SK-N-SH (cell line): ENCODE measurements around the gene TMEM131L. TPM values are rescaled to one million over a fixed set of nuclear protein-coding genes. Genes with fewer than 3 reads are reported as not detected.

Experiments
- CTCF ChIA-PET: fragments of 300-600, 350-600 bp; formaldehyde crosslinking; extraction: SDS; loops from one replicate; lab custom pipeline; 2021; lab: Yijun Ruan, JAX
- POLR2A ChIA-PET: fragments of 350-600 bp; sonication (Branson Sonifier 250); formaldehyde crosslinking; extraction: SDS; loops from one replicate; lab custom pipeline; 2020; ENCODE audit warnings: antibody characterized with exemption, inconsistent platforms; lab: Yijun Ruan, JAX
- DNase-seq: peaks from one replicate; pipeline ENCODE4 v3.0.0; 2012
- H2AFZ ChIP-seq: fragments of 200-600 bp; sonication (generic); 2 replicates; pipeline ENCODE4 v1.8.1; 2016; ENCODE audit warnings: antibody characterized with exemption, mild to moderate bottlenecking, low read depth
- H3F3A ChIP-seq: fragments of 200-600 bp; sonication (generic); replicated peaks from 2 replicates; pipeline ENCODE3; 2016; ENCODE audit warnings: antibody characterized with exemption, mild to moderate bottlenecking; ENCODE audit not compliant: insufficient read depth
- H3K27ac ChIP-seq, 2 experiments: fragments of 200-500 bp in 1 of 2; fragments of 200-600 bp in 1 of 2; sonication (Bioruptor generic) in 1 of 2; sonication (generic), shearing (Covaris generic) in 1 of 2; 2 replicates each; pipeline versions ENCODE4 v1.5.1 to v1.6.1; 2014 to 2016; ENCODE audit warnings: low read depth in 2 of 2, inconsistent platforms in 1 of 2, low read length in 1 of 2, mild to moderate bottlenecking in 1 of 2, mixed read lengths in 1 of 2
- H3K27me3 ChIP-seq: fragments of 200-600 bp; sonication (generic), shearing (Covaris generic); 2 replicates; pipeline ENCODE4 v1.6.1; 2016; ENCODE audit warnings: mixed run types; ENCODE audit not compliant: insufficient read depth
- H3K36me3 ChIP-seq, 2 experiments: fragments of 200-500 bp in 1 of 2; fragments of 200-600 bp in 1 of 2; sonication (Bioruptor generic) in 1 of 2; sonication (generic) in 1 of 2; replicated peaks in 1 of 2; 2 replicates each; pipeline versions ENCODE3 to v1.5.1; 2014 to 2016; ENCODE audit warnings: low read length in 1 of 2, mild to moderate bottlenecking in 1 of 2; ENCODE audit not compliant: insufficient read depth in 2 of 2, control insufficient read depth in 1 of 2
- H3K4me1 ChIP-seq, 2 experiments: fragments of 200-500 bp in 1 of 2; fragments of 200-600 bp in 1 of 2; sonication (Bioruptor generic) in 1 of 2; sonication (generic), shearing (Covaris generic) in 1 of 2; 2 replicates each; pipeline versions ENCODE4 v1.5.1 to v1.6.1; 2014 to 2016; ENCODE audit warnings: low read depth in 1 of 2, low read length in 1 of 2, mixed run types in 1 of 2; ENCODE audit not compliant: insufficient read depth in 2 of 2, control insufficient read depth in 1 of 2
- H3K4me2 ChIP-seq: fragments of 200-600 bp; sonication (generic), shearing (Covaris generic); 2 replicates; pipeline ENCODE4 v1.6.1; 2017; ENCODE audit warnings: mixed run types
- H3K4me3 ChIP-seq, 2 experiments: fragments of 200-500 bp in 1 of 2; fragments of 200-600 bp in 1 of 2; sonication (Bioruptor generic) in 1 of 2; sonication (generic), shearing (Covaris generic) in 1 of 2; 2 replicates each; pipeline versions ENCODE4 v1.5.1 to v1.8.1; 2014 to 2016; ENCODE audit warnings: low read depth in 2 of 2, inconsistent platforms in 1 of 2, low read length in 1 of 2, mild to moderate bottlenecking in 1 of 2, mixed read lengths in 1 of 2, moderate library complexity in 1 of 2
- H3K79me2 ChIP-seq: fragments of 200-600 bp; sonication (generic); 2 replicates; pipeline ENCODE4 v1.8.1; 2017; ENCODE audit warnings: mild to moderate bottlenecking; ENCODE audit not compliant: insufficient read depth
- H3K9ac ChIP-seq: fragments of 200-600 bp; sonication (generic); 2 replicates; pipeline ENCODE4 v1.6.1; 2017; ENCODE audit warnings: mixed run types
- H3K9me2 ChIP-seq: fragments of 200-600 bp; sonication (generic); 2 replicates; pipeline ENCODE4 v1.6.1; 2017; ENCODE audit warnings: mixed run types
- H3K9me3 ChIP-seq: fragments of 200-600 bp; sonication (generic); 2 replicates; pipeline ENCODE4 v1.6.1; 2017; ENCODE audit warnings: mixed run types, mild to moderate bottlenecking, moderate library complexity
- H4K20me1 ChIP-seq: fragments of 200-600 bp; sonication (generic); 2 replicates; pipeline ENCODE4 v1.6.1; 2017; ENCODE audit warnings: mild to moderate bottlenecking, mixed run types; ENCODE audit not compliant: insufficient read depth
- EZH2phosphoT487 ChIP-seq: fragments of 200-600 bp; sonication (generic); IDR thresholded peaks from 2 replicates; pipeline ENCODE4 v1.6.1; 2017; ENCODE audit warnings: low read depth, mixed run types, mild to moderate bottlenecking, antibody characterized with exemption, moderate library complexity, borderline replicate concordance
- FOSL2 ChIP-seq: IDR thresholded peaks from 2 replicates; pipeline ENCODE4 v1.4.0; 2012; ENCODE audit warnings: low read depth, mild to moderate bottlenecking, moderate library complexity, borderline replicate concordance
- GABPA ChIP-seq: IDR thresholded peaks from 2 replicates; pipeline ENCODE4 v1.4.0; 2012; ENCODE audit warnings: low read depth, mild to moderate bottlenecking
- GATA2 ChIP-seq: sonication (generic); formaldehyde crosslinking; IDR thresholded peaks from 2 replicates; pipeline ENCODE4 v1.5.0; 2020; ENCODE audit warnings: mild to moderate bottlenecking, missing genetic modification reagents
- JUND ChIP-seq: IDR thresholded peaks from 2 replicates; pipeline ENCODE4 v1.4.0; 2012
- MEF2A ChIP-seq: IDR thresholded peaks from 2 replicates; pipeline ENCODE4 v1.4.0; 2012; ENCODE audit warnings: low read depth, borderline replicate concordance
- MXI1 ChIP-seq: IDR thresholded peaks from 2 replicates; pipeline ENCODE4 v1.6.1; 2012; ENCODE audit warnings: mild to moderate bottlenecking, low read depth, low read length, improper control_type of control experiment
- NFIC ChIP-seq: IDR thresholded peaks from 2 replicates; pipeline ENCODE4 v1.4.0; 2012; ENCODE audit warnings: borderline replicate concordance
- POLR2AphosphoS5 ChIP-seq: IDR thresholded peaks from 2 replicates; pipeline ENCODE4 v1.6.1; 2012; ENCODE audit warnings: low read depth, low read length
- RAD21 ChIP-seq: IDR thresholded peaks from 2 replicates; pipeline ENCODE4 v1.6.1; 2012; ENCODE audit warnings: mild to moderate bottlenecking, low read length
- RCOR1 ChIP-seq: fragments of 150-350 bp; IDR thresholded peaks from 2 replicates; pipeline ENCODE4 v1.6.1; 2017; ENCODE audit warnings: antibody characterized with exemption, low read length
- RFX5 ChIP-seq: IDR thresholded peaks from 2 replicates; pipeline ENCODE4 v1.6.1; 2012; ENCODE audit warnings: mild to moderate bottlenecking, improper control_type of control experiment, low read length
- TAF1 ChIP-seq: IDR thresholded peaks from 2 replicates; pipeline ENCODE4 v1.6.1; 2012; ENCODE audit warnings: low read depth, mild to moderate bottlenecking, low read length, moderate library complexity, borderline replicate concordance
- TCF12 ChIP-seq: IDR thresholded peaks from 2 replicates; pipeline ENCODE4 v1.4.0; 2012
- TEAD4 ChIP-seq: IDR thresholded peaks from 2 replicates; pipeline ENCODE4 v1.4.0; 2012; ENCODE audit warnings: mild to moderate bottlenecking, borderline replicate concordance; ENCODE audit not compliant: insufficient read depth
- WGBS: methylation state at CpG from one replicate; pipeline ENCODE4 v1.1.6; 2017; ENCODE audit warnings: low lambda C conversion rate; 5-methylcytosine and 5-hydroxymethylcytosine counted together
- polyA plus RNA-seq, 3 experiments: library from polyadenylated mRNA; depleted of rRNA; stranded (reverse); fragments of >200 nt; gene quantifications; 2 replicates each; pipeline ENCODE4 v1.2.3, GENCODE V29; 2012
- TF ChIP-seq, protein P1 (sequence below): IDR thresholded peaks from 2 replicates; pipeline ENCODE4 v1.4.0; 2012; ENCODE audit warnings: low read depth, borderline replicate concordance
- TF ChIP-seq, protein P2 (sequence below): fragments of 150-350 bp; IDR thresholded peaks from 2 replicates; pipeline ENCODE4 v1.6.1; 2017; ENCODE audit warnings: antibody characterized with exemption, low read length, low read depth, borderline replicate concordance
- TF ChIP-seq, protein P3 (sequence below): IDR thresholded peaks from 2 replicates; pipeline ENCODE4 v1.4.0; 2012; ENCODE audit warnings: low read depth
- TF ChIP-seq, protein P4 (sequence below): IDR thresholded peaks from 2 replicates; pipeline ENCODE4; 2012

The TMEM131L gene
- polyA plus RNA-seq, 1 of the 3 experiments (the other 2 are of a cell fraction) = 6.2 TPM

DNA sequence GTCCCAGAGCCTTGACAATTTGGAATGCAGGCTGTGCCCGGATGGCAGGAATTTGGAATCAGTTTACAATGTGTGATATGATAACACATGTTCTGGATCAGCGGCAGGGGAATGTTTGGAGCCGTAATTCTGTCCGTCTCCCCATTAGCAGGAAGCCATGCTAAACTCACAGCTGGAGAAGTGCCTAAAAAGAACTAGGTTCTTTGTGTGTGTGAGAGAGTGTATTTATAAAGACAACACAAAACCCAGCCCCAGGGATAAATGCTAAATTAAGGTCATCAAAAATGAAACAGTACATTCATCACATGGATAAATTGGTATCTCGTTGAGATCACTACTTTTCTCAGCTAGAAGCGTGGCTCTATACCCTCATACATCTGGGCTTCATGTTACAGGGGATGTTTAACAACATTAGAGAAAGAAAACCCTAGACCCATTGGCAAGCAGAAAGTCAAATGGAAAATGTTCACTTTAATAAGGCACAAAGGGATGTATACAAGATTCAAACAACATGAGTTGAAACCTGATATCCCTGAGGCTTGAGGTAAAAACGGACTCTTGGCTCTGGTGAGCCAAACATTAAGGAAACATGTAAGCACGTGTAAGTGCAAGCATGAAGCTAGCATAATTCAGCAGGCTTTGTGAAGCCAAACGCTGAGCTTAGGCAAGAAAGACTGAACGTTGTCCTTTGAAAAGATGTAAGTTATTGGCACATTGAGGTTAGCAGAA, 18.0 kb upstream of the TMEM131L start (continued):
- TF ChIP-seq, protein P1, sequence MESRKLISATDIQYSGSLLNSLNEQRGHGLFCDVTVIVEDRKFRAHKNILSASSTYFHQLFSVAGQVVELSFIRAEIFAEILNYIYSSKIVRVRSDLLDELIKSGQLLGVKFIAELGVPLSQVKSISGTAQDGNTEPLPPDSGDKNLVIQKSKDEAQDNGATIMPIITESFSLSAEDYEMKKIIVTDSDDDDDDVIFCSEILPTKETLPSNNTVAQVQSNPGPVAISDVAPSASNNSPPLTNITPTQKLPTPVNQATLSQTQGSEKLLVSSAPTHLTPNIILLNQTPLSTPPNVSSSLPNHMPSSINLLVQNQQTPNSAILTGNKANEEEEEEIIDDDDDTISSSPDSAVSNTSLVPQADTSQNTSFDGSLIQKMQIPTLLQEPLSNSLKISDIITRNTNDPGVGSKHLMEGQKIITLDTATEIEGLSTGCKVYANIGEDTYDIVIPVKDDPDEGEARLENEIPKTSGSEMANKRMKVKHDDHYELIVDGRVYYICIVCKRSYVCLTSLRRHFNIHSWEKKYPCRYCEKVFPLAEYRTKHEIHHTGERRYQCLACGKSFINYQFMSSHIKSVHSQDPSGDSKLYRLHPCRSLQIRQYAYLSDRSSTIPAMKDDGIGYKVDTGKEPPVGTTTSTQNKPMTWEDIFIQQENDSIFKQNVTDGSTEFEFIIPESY = no peak
- no peak for TF ChIP-seq POLR2AphosphoS5
- TF ChIP-seq, protein P2, sequence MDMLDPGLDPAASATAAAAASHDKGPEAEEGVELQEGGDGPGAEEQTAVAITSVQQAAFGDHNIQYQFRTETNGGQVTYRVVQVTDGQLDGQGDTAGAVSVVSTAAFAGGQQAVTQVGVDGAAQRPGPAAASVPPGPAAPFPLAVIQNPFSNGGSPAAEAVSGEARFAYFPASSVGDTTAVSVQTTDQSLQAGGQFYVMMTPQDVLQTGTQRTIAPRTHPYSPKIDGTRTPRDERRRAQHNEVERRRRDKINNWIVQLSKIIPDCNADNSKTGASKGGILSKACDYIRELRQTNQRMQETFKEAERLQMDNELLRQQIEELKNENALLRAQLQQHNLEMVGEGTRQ = no peak
- TF ChIP-seq, protein P3, sequence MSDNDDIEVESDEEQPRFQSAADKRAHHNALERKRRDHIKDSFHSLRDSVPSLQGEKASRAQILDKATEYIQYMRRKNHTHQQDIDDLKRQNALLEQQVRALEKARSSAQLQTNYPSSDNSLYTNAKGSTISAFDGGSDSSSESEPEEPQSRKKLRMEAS = no peak
- TF ChIP-seq EZH2phosphoT487 = no peak
- no peak for TF ChIP-seq GATA2 (CRISPR knock-in tag)
- no peak for TF ChIP-seq TAF1

DNA sequence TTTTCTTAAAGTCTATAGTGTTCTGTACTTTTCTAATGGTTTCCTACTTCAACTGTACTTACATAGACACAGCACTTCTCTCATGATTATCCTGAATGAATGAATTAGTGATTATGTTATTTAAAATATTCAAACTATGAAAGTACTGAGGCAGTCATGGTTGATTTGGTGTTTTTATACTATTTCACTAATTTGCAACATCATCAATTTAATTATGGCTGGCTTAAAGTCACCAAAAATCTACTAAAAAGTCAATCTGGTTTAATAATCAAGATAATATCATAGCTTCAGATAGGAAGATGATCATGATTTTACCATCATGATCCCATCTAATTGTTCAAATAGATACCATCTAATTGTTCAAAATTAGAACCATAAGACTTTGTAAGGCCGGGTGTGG, 16.8 kb upstream of the TMEM131L start:
- Histone ChIP-seq H3K4me2 (no peak overlapping the region), H3K4me3 (no peak overlapping the region), H3K9ac (no peak overlapping the region), H3K9me3 (no peaks in the 10 kb centered on the region), H3K36me3 (no peaks in the 10 kb centered on the region), H3K79me2 (no peaks in the 10 kb centered on the region)
- POLR2A ChIA-PET = no interaction called here
- 87% methylated on average over 1 of the region's 1 CpG for WGBS
- no peak for DNase-seq
- CTCF ChIA-PET = no interaction called here
- TF ChIP-seq RAD21 = no peak
- TF ChIP-seq RCOR1 = no peak
- TF ChIP-seq GABPA = no peak
- TF ChIP-seq, protein P2 = no peak
- no peak for TF ChIP-seq FOSL2
- no peak for TF ChIP-seq RFX5
- no peak for TF ChIP-seq MXI1
- TF ChIP-seq, protein P3 = no peak
- no peak for TF ChIP-seq TEAD4
- TF ChIP-seq, protein P1 = no peak
- no peak for TF ChIP-seq POLR2AphosphoS5
- no peak for TF ChIP-seq TAF1
- no peak for TF ChIP-seq GATA2 (CRISPR knock-in tag)
- TF ChIP-seq NFIC = no peak
- TF ChIP-seq, protein P4, sequence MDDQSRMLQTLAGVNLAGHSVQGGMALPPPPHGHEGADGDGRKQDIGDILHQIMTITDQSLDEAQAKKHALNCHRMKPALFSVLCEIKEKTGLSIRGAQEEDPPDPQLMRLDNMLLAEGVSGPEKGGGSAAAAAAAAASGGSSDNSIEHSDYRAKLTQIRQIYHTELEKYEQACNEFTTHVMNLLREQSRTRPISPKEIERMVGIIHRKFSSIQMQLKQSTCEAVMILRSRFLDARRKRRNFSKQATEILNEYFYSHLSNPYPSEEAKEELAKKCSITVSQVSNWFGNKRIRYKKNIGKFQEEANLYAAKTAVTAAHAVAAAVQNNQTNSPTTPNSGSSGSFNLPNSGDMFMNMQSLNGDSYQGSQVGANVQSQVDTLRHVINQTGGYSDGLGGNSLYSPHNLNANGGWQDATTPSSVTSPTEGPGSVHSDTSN = no peak
- TF ChIP-seq JUND = no peak
- TF ChIP-seq MEF2A = no peak
- no peak for TF ChIP-seq TCF12
- TF ChIP-seq, all 33 proteins: peak for 0
- Histone ChIP-seq H3F3A (peaks cover 5% of the 10 kb centered on the region), H3K4me1 (peaks cover 3% of the 10 kb centered on the region in 2 experiments; a peak in 2 of 4 replicates), H4K20me1 (no peaks in the 10 kb centered on the region), H3K9me2 (no peaks in the 10 kb centered on the region), H3K27ac (no peak overlapping the region), H2AFZ (no peak overlapping the region), H3K27me3 (no peaks in the 10 kb centered on the region)
